ENCODE measurements around the gene SORBS1.

SORBS1 gene

GRCh38 chr10:95280637-95281036 is 280.5 kb downstream of the SORBS1 start:
- DNase-seq: no peak

GRCh38 chr10:95279042-95279820 is 281.9 kb downstream of the SORBS1 start:
- DNase-seq: no peak

GRCh38 chr10:95278061-95278988 is 282.8 kb downstream of the SORBS1 start:
- no peak for DNase-seq

- DNase-seq: no peak
Observed at GRCh38 chr10:95277614-95278013, 283.6 kb downstream of the SORBS1 start.

GRCh38 chr10:95277201-95277570 is 284.0 kb downstream of the SORBS1 start:
- no peak for DNase-seq

GRCh38 chr10:95276367-95277200 is 284.6 kb downstream of the SORBS1 start:
- DNase-seq: no peak

GRCh38 chr10:95275726-95276366 is 285.3 kb downstream of the SORBS1 start:
- no peak for DNase-seq

- DNase-seq: no peak
Observed at GRCh38 chr10:95273393-95274312, 287.5 kb downstream of the SORBS1 start.

GRCh38 chr10:95268438-95268837 is 292.7 kb downstream of the SORBS1 start:
- no peak for DNase-seq

- DNase-seq: no peak
Observed at GRCh38 chr10:95267251-95267650, 293.9 kb downstream of the SORBS1 start.

GRCh38 chr10:95266674-95267095 is 294.5 kb downstream of the SORBS1 start:
- no peak for DNase-seq

- no peak for DNase-seq
Observed at GRCh38 chr10:95265572-95265971, 295.6 kb downstream of the SORBS1 start.

- DNase-seq: peak; percentile 24
Observed at GRCh38 chr10:95264227-95265051, 296.7 kb downstream of the SORBS1 start.

- DNase-seq: no peak
Observed at GRCh38 chr10:95263864-95264226, 297.3 kb downstream of the SORBS1 start.

GRCh38 chr10:95262763-95263518 is 298.2 kb downstream of the SORBS1 start:
- DNase-seq: no peak

GRCh38 chr10:95261926-95262325 is 299.2 kb downstream of the SORBS1 start:
- DNase-seq: no peak
